Activated naive CD4-positive, alpha-beta T cell treated with anti-CD3 and anti-CD28 coated beads, Interleukin-2, amount 50 U/mL, for 72 hours (primary cell): Measurements from ENCODE around the gene PTPRA. TPM values are rescaled to one million over a fixed set of nuclear protein-coding genes. Genes with fewer than 3 reads are reported as not detected.

Source experiments
- ATAC-seq, 2 donors: fragments of 150-1000 bp; cut with Tn5 transposase; 2 replicates each; pipeline ENCODE4 v1.10.0; 2021; ENCODE audit warnings: mild to moderate bottlenecking in 2 of 2, moderate library complexity in 2 of 2
- DNase-seq, 2 donors: peaks; one replicate each; pipeline ENCODE4 v3.0.0; 2021 to 2022; ENCODE audit warnings: low spot score in 2 of 2
- H3K27ac Mint-ChIP-seq, 2 donors: one replicate each; pipeline ENCODE4 v1.8.0; 2022; ENCODE audit warnings: mild to moderate bottlenecking in 2 of 2, mixed read lengths in 2 of 2
- H3K36me3 Mint-ChIP-seq, 2 donors: one replicate each; pipeline ENCODE4 v1.8.0; 2022; ENCODE audit warnings: mixed read lengths in 2 of 2
- H3K9me3 Mint-ChIP-seq, 2 donors: one replicate each; pipeline ENCODE4 v1.8.0; 2022; ENCODE audit warnings: mixed read lengths in 2 of 2
- total RNA-seq, 2 donors: library from RNA; stranded (reverse); gene quantifications; one replicate each; pipeline ENCODE4 v1.2.3, GENCODE V29; 2022

Gene PTPRA
- total RNA-seq, 2 donors from 2014 or later = 37.8 to 55.8 TPM

- peaks cover 5 to 7% of the 10 kb centered on the region in 2 donors for H3K36me3 Mint-ChIP-seq
- H3K9me3 Mint-ChIP-seq = no peaks in the 10 kb centered on the region
- no peak for DNase-seq
- no peak overlapping the region for H3K27ac Mint-ChIP-seq
- ATAC-seq = no peak
Observed at GRCh38 chr20:2932498-2932897, 59.2 kb downstream of the PTPRA start.

DNA sequence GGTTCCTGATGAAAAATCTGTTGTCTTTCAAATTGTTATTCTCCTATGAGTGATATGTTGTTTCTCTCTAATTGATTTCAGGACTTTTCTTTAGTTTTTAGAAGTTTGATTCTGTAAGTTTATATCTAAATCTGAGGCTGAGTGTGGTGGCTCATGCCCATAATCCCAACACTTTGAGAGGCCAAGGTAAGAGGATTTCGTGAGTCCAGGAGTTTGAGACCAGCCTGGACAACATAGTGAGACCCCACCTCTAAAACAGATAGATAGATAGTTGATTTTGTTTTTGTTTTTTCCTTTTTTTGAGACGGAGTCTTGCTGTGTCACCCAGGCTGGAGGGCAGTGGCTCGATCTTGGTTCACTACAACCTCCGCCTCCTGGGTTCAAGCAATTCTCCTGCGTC lies 64.6 kb downstream of the PTPRA start:
- H3K27ac Mint-ChIP-seq = no peak overlapping the region
- DNase-seq (no peak), ATAC-seq (no peak)
- peaks cover 0 to 4% of the 10 kb centered on the region in 2 donors for H3K36me3 Mint-ChIP-seq
- H3K9me3 Mint-ChIP-seq = no peaks in the 10 kb centered on the region

DNA sequence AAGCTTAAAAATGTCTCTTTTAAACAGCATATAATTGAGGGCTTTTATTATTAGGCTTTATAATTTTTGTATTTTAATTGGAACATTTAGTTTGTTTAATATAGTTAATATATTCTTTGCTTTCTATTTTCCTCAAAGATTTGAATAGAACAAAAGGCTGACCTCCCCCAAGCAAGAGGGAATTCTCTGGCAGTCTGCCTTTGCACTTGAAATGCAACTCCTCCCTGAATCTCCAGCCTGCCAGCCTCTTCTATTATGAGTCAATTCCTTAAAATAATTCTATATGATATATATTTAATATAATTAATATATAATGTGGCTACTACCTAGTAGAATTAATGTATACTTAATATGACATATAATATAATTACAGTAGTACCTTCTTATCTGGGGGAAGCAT lies 69.2 kb downstream of the PTPRA start:
- Mint-ChIP-seq H3K27ac (no peak overlapping the region), H3K36me3 (no peaks in the 10 kb centered on the region), H3K9me3 (no peaks in the 10 kb centered on the region)
- no peak for ATAC-seq
- no peak for DNase-seq

GRCh38 chr20:2946988-2947961 lies 74.0 kb downstream of the PTPRA start:
- ATAC-seq = no peak
- no peak for DNase-seq
- Mint-ChIP-seq H3K36me3 (no peaks in the 10 kb centered on the region), H3K9me3 (no peaks in the 10 kb centered on the region), H3K27ac (no peak overlapping the region)

DNA sequence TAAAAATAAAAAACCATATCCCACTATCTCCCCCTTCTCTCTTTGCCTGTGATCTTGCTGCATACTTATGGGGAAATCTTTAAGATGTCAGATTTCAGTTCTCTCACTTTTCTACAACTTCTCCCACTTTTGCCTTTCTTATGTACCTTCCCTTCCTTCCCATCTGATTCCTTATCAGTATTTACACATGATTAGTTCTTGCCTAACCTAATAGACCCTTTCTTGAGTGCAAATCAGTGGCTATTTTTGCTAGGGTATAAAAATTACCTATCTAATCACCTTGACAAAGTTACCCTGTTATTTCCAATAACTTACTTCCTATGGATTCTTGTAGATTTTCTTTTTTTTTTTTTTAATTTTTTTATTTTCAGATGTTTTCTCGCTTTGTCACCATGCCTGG lies 75.7 kb downstream of the PTPRA start:
- no peak for DNase-seq
- no peak overlapping the region for H3K27ac Mint-ChIP-seq
- H3K9me3 Mint-ChIP-seq = no peaks in the 10 kb centered on the region
- no peaks in the 10 kb centered on the region for H3K36me3 Mint-ChIP-seq
- ATAC-seq = no peak

DNA sequence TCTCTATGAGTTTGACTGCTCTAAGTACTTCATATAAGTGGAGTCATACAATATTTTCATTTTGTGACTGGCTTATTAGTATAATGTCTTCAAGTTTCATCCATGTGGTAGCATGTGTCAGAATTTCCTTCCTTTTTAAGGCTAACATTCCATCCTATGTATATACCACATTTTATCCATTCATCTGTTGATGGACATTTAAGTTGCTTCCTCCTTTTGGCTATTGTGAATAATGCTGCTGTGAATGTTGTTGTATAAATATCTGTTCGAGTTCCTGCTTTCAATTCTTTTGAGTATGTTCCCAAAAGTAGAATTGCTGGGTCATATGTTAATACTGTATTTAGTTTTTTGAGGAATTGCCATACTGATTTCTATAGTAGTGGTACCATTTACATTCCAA lies 79.5 kb downstream of the PTPRA start:
- ATAC-seq (no peak), DNase-seq (no peak)
- peak overlapping the region in 1 of 2 donors; percentile 2 for H3K27ac Mint-ChIP-seq
- no peaks in the 10 kb centered on the region for H3K9me3 Mint-ChIP-seq
- H3K36me3 Mint-ChIP-seq = peaks cover 0 to 14% of the 10 kb centered on the region in 2 donors

- no peak for DNase-seq
- H3K27ac Mint-ChIP-seq = peak overlapping the region; percentile 32 to 34
- peaks cover 0 to 26% of the 10 kb centered on the region in 2 donors for H3K36me3 Mint-ChIP-seq
- peak; percentile 20 to 72 for ATAC-seq
- no peaks in the 10 kb centered on the region for H3K9me3 Mint-ChIP-seq
Observed at GRCh38 chr20:2955257-2955970, 82.1 kb downstream of the PTPRA start.

DNA sequence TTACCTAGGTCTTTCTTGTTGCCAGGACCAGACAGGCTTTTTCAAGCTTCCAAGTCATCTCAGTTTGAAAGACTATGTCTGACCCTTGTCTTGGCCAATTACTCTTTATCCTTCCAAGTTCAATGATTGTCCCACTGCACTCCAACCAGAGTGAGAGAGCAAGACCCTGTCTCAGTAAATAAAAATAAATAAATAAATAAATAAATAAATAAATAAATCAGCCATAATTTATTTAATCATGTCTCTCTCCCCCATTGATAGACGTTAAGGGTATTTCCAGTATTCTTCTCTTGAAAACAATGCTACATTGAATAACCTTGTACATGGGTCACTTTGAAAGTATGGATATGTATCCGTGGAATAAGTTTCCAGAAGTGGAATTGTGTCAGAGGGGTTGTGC lies 83.2 kb downstream of the PTPRA start:
- DNase-seq (no peak), ATAC-seq (no peak)
- Mint-ChIP-seq H3K36me3 (peaks cover 0 to 26% of the 10 kb centered on the region in 2 donors), H3K9me3 (no peaks in the 10 kb centered on the region), H3K27ac (no peak overlapping the region)

DNA sequence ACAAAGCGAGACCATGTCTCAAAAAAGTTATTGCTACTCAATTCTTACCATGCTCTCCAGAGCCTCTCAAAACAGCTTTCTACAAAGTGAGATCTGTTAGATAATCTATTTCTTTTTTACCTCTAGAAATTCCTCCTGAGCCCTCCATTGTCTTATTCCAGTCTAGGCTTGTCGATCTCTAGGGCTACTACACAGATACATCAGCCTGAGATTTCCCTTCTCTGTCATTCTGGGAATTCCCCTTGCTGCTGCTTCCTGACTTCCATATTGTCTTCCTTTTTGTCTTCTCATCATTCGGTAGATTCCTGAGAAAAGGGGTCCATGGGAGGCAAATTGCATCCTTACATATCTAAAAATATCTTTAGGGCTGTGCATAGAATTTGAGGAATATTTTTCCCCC lies 94.6 kb downstream of the PTPRA start:
- peak overlapping the region in 1 of 2 donors; percentile 70 for H3K27ac Mint-ChIP-seq
- H3K36me3 Mint-ChIP-seq = peaks cover 0 to 1% of the 10 kb centered on the region in 2 donors
- H3K9me3 Mint-ChIP-seq = no peaks in the 10 kb centered on the region
- DNase-seq (no peak), ATAC-seq (no peak)

DNA sequence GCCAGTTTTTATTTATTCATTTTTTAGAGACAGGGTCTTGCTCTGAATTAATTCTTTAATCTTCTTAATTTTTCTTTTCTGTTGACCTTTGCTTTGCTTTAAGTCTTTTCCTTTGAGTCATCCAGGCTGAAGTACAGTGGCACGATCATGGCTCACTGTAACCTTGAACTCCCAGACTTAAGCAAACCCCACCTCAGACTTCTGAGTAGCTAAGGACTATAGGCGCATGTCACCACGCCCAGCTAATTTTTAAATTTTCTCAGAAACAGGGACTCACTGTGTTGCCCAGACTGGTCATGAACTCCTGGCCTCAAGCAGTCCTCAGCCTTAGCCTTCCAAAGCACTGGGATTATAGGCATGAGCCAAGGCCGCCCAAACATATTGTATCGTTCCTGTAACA lies 98.8 kb downstream of the PTPRA start:
- ATAC-seq = no peak
- Mint-ChIP-seq H3K27ac (no peak overlapping the region), H3K36me3 (peaks cover 6 to 10% of the 10 kb centered on the region in 2 donors), H3K9me3 (no peaks in the 10 kb centered on the region)
- DNase-seq = no peak

- ATAC-seq (no peak), DNase-seq (no peak)
- Mint-ChIP-seq H3K9me3 (no peaks in the 10 kb centered on the region), H3K36me3 (peaks cover 6 to 10% of the 10 kb centered on the region in 2 donors), H3K27ac (no peak overlapping the region)
Observed at GRCh38 chr20:2973574-2973973, 100.3 kb downstream of the PTPRA start.

GRCh38 chr20:2978519-2978918 lies 105.2 kb downstream of the PTPRA start:
- ATAC-seq (peak; percentile 30 to 41), DNase-seq (no peak)
- Mint-ChIP-seq H3K36me3 (peaks cover under 1 to 2% of the 10 kb centered on the region in 2 donors), H3K27ac (peak overlapping the region in 1 of 2 donors; percentile 2), H3K9me3 (no peaks in the 10 kb centered on the region)

DNA sequence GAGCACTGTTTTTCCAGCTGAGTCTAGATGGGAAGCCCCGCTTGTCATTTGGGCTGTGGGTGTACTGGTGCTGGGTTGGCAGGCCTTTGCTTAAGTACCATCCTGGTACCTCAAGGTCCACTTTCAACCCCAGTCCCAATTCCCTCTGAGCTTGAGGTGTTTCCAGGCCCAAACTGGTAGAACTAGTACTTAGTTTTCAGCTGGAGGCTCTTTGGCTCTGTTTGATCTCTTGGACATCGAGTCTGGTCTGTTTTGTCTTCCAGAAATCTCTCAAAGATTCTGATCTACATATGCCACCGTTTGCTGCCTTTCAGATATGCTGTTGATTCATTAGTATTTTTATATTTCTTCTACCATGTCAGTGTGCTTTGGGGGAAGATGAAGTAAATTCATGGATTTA lies 108.4 kb downstream of the PTPRA start:
- Mint-ChIP-seq H3K27ac (peak overlapping the region in 1 of 2 donors; percentile 69), H3K36me3 (peaks cover 7% of the 10 kb centered on the region in 2 donors), H3K9me3 (no peaks in the 10 kb centered on the region)
- ATAC-seq = no peak
- no peak for DNase-seq

DNA sequence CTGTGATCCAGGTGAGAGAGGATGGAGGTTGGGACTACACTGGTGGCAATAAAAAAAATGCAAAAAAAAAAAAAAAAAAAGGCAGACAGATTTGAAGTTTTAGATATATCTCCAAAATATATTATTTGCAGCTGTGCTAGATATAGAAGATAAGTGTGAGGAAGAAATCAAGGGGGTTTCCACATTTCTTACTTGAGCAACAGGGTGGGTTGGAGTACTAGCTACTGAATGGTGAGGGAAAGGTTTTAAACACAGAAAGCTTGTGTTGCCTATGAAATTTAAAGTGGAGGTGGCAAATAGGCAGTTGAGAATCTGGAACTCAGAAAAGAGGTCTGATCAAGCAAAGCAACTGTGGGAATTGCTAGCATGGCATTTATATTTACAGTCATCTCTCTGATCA lies 110.2 kb downstream of the PTPRA start:
- ATAC-seq (no peak), DNase-seq (no peak)
- no peaks in the 10 kb centered on the region for H3K9me3 Mint-ChIP-seq
- H3K36me3 Mint-ChIP-seq = peaks cover 24 to 25% of the 10 kb centered on the region in 2 donors
- H3K27ac Mint-ChIP-seq = no peak overlapping the region

DNA sequence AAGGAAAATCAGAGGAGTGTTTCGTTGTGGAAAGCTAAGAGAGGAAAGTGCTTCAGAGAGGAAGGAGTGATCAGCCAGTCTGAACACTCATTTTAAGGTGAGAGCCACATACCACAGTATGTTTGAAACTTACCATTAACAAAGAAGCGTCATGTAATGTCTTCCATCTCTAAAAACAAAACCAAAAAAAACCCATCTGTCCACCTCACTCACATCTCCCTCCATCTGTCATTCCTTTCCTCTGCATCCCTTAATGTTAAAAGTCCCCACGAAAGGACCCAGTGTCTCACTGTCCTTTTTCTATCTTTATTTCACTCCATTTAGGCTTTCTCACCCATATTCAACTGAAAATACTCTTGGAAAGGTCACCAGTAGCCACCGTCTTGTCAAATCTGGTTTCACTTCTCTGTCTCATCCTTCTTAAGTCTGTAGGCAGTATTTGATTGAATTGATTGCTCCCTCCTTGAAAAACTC lies 110.8 kb downstream of the PTPRA start:
- DNase-seq = no peak
- H3K9me3 Mint-ChIP-seq = no peaks in the 10 kb centered on the region
- H3K27ac Mint-ChIP-seq = no peak overlapping the region
- peak; percentile 63 to 66 for ATAC-seq
- H3K36me3 Mint-ChIP-seq = peaks cover 28 to 31% of the 10 kb centered on the region in 2 donors

DNA sequence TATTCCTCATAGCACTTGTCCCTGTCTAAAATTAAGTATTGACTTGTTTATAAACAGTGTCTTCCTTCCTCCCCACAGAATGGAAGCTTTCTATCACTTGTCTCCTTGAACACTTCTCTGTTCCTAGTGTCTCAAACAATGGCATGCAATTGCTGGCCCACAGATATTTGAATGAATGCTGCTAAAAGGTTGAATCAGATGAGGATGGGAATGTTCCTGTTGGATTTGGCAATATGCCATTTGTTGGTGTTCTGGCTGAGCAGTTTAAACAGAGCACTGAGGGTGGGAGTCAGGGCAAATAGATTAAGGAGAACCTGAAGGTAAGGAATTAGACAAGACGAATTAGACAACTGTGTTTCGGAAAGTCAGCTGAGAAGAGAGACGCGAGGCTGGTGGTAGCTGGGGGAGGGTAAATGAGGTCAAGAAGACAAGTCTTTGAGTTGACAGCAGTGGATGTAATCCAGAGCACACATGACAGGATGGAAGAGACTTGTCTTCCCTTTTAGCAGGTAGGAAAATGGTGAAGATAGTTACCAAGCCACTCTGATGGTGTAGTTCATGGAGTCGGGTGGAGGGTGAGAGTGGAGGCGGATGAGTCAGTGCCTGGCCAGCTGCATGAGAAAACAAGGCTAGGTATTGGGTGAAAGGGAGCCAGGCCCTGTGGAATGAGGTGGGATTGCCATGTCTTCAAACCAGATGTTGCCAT lies 111.8 kb downstream of the PTPRA start:
- Mint-ChIP-seq H3K36me3 (peaks cover 35 to 42% of the 10 kb centered on the region in 2 donors), H3K27ac (no peak overlapping the region), H3K9me3 (no peaks in the 10 kb centered on the region)
- DNase-seq (peak in 1 of 2 donors; percentile 31), ATAC-seq (peak; percentile 12 to 14)

GRCh38 chr20:2986466-2986865 lies 113.2 kb downstream of the PTPRA start:
- ATAC-seq = peak; percentile 76 to 88
- Mint-ChIP-seq H3K27ac (no peak overlapping the region), H3K9me3 (no peaks in the 10 kb centered on the region), H3K36me3 (peaks cover 43 to 52% of the 10 kb centered on the region in 2 donors)
- DNase-seq = peak; percentile 57 to 68
